HUES6 (cell line): ENCODE data around the gene MYOD1.

ENCODE experiments used
- H3K27ac ChIP-seq: 2 replicates; pipeline ENCODE4 v1.7.0; 2013; ENCODE audit warnings: low read depth, mild to moderate bottlenecking, low read length, inconsistent platforms
- H3K27me3 ChIP-seq: 2 replicates; pipeline ENCODE4 v1.6.1; 2013; ENCODE audit warnings: low read length; ENCODE audit not compliant: control insufficient read depth, insufficient read depth
- H3K36me3 ChIP-seq: 2 replicates; pipeline ENCODE4 v1.6.1; 2013; ENCODE audit warnings: low read length; ENCODE audit not compliant: control insufficient read depth, insufficient read depth
- H3K4me1 ChIP-seq: 2 replicates; pipeline ENCODE4 v1.6.1; 2013; ENCODE audit warnings: low read length; ENCODE audit not compliant: control insufficient read depth, insufficient read depth
- H3K4me3 ChIP-seq: 2 replicates; pipeline ENCODE4 v1.5.1; 2013; ENCODE audit warnings: low read depth, low read length
- H3K9ac ChIP-seq: one replicate; pipeline ENCODE4 v1.6.1; 2013; ENCODE audit warnings: mild to moderate bottlenecking, low read length
- H3K9me3 ChIP-seq: 2 replicates; pipeline ENCODE4 v1.6.1; 2013; ENCODE audit warnings: low read depth, low read length; ENCODE audit not compliant: control insufficient read depth, insufficient read depth

Gene MYOD1

GRCh38 chr11:17745023-17745772, 25.8 kb downstream of the MYOD1 start:
- Histone ChIP-seq H3K9ac (no peak overlapping the region), H3K36me3 (no peaks in the 10 kb centered on the region), H3K27me3 (peaks cover 21% of the 10 kb centered on the region), H3K27ac (no peak overlapping the region), H3K4me3 (no peak overlapping the region), H3K9me3 (no peaks in the 10 kb centered on the region), H3K4me1 (no peaks in the 10 kb centered on the region)

DNA sequence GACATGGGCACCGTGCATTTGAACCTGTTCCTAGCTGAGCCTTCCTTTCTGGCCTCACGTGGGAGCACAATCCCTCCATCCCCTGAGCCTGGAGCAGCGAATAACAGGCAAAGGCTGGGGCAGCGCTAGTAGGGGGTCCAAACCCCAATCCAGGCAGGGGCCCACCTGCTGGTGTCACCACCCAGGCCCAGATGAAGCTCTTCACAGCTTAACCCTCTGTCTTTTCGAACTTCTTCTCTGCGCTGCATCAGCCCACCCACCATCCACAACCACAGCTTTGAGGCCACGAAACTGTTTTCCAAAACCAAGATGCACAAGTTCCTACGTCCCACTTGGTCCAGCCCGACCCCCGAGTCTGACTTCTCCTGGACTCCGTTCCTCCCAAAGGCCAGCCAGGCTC, 26.7 kb downstream of the MYOD1 start:
- Histone ChIP-seq H3K27me3 (peaks cover 17% of the 10 kb centered on the region; the same call in 1 of the 2 replicates), H3K36me3 (no peaks in the 10 kb centered on the region), H3K4me3 (no peak overlapping the region), H3K27ac (no peak overlapping the region), H3K9ac (no peak overlapping the region), H3K9me3 (no peaks in the 10 kb centered on the region), H3K4me1 (no peaks in the 10 kb centered on the region)

DNA sequence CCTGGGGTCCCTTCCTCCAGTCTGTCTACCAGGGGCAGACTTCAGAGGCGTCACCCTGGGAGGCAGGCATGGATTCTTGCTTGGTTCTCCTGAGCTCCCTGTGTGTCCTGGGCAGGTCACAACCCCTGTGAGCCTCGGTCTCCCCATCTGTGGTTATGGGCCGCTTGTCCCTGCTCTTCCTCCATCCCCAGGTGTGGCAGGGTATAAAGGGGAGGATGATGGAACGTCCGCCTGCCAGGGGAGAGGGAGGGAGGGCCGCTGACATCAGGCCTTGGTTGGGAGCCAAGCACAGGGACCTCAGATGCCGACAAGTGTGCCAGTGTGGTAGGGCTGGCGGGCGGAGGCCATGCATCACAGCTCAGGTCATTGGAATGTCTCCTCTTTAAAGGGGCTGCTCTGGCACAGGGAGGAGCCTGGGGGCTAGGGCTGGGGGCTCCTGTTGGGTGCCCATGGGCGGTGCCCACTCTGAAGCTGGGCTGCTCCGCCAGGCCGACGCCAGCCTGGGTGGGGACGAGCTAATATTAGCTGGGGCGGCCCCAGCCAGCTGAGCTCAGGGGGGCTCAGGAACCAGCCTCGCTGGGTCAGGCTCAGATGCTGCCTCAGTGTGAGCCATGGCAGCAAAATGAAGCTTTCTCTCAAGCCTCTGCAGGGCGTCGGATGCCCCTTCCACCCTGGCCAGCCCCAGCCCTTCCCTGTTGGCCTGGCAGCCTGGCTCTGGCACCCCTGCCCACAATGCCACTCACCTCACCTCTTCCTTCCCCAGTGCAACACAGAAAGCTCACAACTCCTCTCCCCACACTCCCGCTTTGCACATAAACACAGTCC, 28.0 kb downstream of the MYOD1 start:
- Histone ChIP-seq H3K36me3 (no peaks in the 10 kb centered on the region), H3K9me3 (no peaks in the 10 kb centered on the region), H3K4me1 (no peaks in the 10 kb centered on the region), H3K4me3 (no peak overlapping the region), H3K27me3 (peaks cover 26% of the 10 kb centered on the region; the same call in 1 of the 2 replicates), H3K9ac (no peak overlapping the region), H3K27ac (no peak overlapping the region)

DNA sequence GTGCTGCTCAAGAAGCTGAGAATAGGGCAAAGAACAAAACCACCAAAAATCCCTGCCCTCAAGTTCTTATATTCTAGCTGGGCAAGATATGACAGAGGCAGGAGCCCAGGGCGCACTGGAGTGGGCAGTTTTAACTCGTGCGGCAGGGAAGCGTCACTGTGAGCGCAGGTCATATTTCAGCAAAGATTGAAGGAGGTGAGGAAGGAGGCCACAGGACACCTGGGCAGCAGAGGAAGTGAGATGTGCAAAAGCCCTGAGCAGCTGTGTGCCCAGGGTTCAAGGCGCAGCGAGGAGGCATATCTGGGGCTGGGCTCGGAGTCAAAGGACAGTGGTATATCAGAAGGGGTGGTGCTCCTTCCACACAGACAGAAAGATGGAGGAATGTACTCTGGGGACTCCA, 28.7 kb downstream of the MYOD1 start:
- H3K27me3 ChIP-seq, result peaks cover 28% of the 10 kb centered on the region; the same call in 1 of the 2 replicates
- no peak overlapping the region for H3K27ac ChIP-seq
- no peaks in the 10 kb centered on the region for H3K4me1 ChIP-seq
- H3K36me3 ChIP-seq, result no peaks in the 10 kb centered on the region
- no peak overlapping the region for H3K4me3 ChIP-seq
- no peak overlapping the region for H3K9ac ChIP-seq
- H3K9me3 ChIP-seq, result no peaks in the 10 kb centered on the region

DNA sequence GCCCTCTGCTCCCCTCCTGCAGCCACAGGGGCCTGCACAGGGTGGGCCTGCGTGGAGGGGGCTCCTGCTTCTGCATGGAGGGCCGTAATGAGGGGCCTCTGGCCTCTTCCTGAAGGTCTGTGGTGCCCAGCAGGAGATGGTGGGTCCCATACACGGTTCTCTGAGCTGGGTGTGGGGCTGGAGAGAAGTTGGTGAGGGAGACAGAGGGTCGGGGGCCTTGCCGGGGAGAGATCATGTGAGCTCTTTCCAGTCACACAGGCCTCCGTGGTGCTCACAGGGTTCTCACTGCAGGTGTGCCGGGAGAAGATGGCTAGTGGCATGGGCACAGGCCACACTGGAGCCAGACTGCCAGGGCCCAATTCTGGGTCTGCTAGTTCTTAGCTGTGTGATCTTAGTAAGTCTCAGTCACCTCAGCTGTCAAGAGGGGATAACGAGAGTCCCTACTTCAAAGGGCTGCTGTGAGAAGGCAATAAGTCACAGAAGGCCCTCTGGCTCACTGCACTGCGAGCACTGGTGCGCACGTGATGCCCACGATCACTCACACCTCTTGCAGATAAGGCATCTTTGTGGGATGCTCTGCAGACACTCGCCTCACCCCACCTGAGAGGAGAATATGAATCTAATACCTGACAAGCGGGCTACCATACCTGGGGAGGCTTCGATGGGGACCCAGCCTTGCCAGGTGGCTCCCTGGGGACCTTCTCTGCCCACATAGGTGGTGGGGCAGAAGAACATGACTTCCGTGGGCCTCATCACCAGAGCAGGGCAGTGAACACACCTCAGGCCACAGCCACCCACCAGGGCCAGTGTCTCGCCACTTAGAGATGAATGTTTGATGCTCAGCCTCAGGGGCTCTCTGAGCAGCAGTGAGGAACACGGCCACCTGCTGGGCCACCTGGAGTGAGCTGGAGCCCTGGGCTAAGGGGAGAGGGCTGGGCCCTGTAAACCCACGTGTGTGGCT, 29.7 kb downstream of the MYOD1 start:
- H3K4me1 ChIP-seq, result no peaks in the 10 kb centered on the region
- no peaks in the 10 kb centered on the region for H3K36me3 ChIP-seq
- H3K27ac ChIP-seq, result no peak overlapping the region
- H3K9me3 ChIP-seq, result no peaks in the 10 kb centered on the region
- H3K27me3 ChIP-seq, result peaks cover 26% of the 10 kb centered on the region; the same call in 1 of the 2 replicates
- H3K9ac ChIP-seq, result no peak overlapping the region
- no peak overlapping the region for H3K4me3 ChIP-seq

DNA sequence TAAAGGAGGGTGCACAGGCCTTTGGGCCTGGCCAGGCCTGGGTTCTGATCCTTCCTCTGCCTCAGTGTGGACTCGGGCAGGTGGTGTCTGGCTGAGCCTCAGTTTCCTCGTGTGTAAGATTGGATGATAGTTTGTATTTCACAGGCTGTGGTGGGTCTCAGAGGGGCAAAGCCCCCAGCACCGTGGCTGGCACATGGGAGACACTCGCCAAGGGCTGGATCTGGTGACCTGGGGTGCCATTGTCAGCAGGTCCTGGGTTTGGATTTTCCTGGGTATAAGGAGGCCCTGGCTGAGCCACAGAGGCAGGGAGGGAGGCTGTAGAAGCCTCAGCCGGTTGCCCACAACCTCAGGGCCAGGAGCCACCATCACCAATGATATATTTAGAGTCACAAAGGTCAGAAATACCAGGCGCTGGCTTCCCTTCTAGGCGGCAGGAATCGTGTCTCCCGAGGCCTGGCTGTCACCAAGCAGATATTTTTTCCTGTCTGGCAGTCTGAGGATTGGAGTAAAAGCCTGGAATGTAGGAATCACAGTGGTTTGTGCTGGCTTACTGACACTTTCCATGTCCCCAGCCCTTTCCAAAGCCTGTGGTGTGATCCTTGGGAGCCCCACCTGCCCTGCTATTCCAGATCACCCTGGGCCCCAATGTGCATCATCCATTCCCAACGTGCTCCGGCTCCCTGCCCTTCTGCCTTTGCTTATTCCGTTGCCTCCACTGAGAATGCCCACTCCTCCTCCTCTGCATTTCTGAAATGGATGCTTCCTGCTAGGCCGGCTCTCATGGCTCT, 30.8 kb downstream of the MYOD1 start:
- Histone ChIP-seq H3K9me3 (no peaks in the 10 kb centered on the region), H3K4me1 (no peaks in the 10 kb centered on the region), H3K4me3 (no peak overlapping the region), H3K9ac (no peak overlapping the region), H3K27me3 (peaks cover 32% of the 10 kb centered on the region; the same call in 1 of the 2 replicates), H3K36me3 (no peaks in the 10 kb centered on the region), H3K27ac (no peak overlapping the region)

GRCh38 chr11:17750801-17751165, 31.4 kb downstream of the MYOD1 start:
- Histone ChIP-seq H3K4me1 (no peaks in the 10 kb centered on the region), H3K27ac (no peak overlapping the region), H3K9me3 (no peaks in the 10 kb centered on the region), H3K36me3 (no peaks in the 10 kb centered on the region), H3K4me3 (no peak overlapping the region), H3K27me3 (peaks cover 37% of the 10 kb centered on the region; the same call in 1 of the 2 replicates), H3K9ac (no peak overlapping the region)

DNA sequence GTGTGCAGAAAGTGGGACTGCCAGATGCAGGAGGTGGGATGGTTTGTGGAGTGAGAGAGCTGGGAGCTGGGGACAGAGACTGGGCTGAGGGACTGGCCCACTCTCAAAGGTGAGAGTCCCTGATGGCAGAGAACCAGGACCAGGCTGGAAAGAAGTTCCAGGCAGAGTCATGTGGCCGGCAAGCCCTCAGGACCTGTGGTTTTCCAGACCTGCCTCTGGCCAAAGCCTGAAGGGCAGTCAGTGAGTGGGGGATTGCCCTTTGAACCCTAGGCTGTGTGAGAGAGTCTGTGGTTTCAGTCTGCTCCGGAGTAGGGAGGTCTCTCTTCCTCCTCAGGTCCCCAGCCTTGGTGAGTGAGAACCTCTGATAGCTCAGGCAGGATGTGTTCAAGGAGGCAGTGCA, 32.2 kb downstream of the MYOD1 start:
- Histone ChIP-seq H3K9me3 (no peaks in the 10 kb centered on the region), H3K36me3 (no peaks in the 10 kb centered on the region), H3K4me1 (no peaks in the 10 kb centered on the region), H3K4me3 (no peak overlapping the region), H3K27me3 (peaks cover 44% of the 10 kb centered on the region; the same call in 1 of the 2 replicates), H3K9ac (no peak overlapping the region), H3K27ac (no peak overlapping the region)

DNA sequence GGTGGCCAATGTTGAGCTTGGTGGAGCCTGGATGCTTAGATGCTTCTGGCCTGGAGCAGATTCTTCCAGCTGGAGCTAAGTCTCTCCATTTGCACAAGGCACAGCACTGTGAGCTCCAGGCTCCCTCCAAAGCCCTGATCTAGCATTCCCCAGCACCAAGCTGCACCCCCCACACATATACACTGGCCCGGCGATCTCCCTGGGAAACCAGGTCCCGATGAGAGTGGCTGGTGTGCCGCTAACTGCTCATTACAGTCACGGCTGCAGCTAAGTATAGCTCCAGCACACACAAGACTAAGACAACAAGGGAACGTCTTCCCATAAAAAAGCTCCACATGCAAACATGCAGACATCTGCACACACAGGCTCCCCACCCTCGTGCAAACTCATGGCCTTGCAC, 32.8 kb downstream of the MYOD1 start:
- Histone ChIP-seq H3K4me1 (no peaks in the 10 kb centered on the region), H3K27ac (no peak overlapping the region), H3K9ac (no peak overlapping the region), H3K36me3 (no peaks in the 10 kb centered on the region), H3K4me3 (no peak overlapping the region), H3K9me3 (no peaks in the 10 kb centered on the region), H3K27me3 (peaks cover 47% of the 10 kb centered on the region; the same call in 1 of the 2 replicates)

GRCh38 chr11:17753153-17753552, 33.8 kb downstream of the MYOD1 start:
- H3K4me3 ChIP-seq, result no peak overlapping the region
- no peaks in the 10 kb centered on the region for H3K9me3 ChIP-seq
- H3K36me3 ChIP-seq, result no peaks in the 10 kb centered on the region
- no peaks in the 10 kb centered on the region for H3K4me1 ChIP-seq
- H3K27me3 ChIP-seq, result peaks cover 48% of the 10 kb centered on the region; the same call in 1 of the 2 replicates
- H3K27ac ChIP-seq, result no peak overlapping the region
- H3K9ac ChIP-seq, result no peak overlapping the region
